Left cardiac atrium (tissue), 4 donors: Measurements from ENCODE around the gene TBPL1. TPM values are rescaled to one million over a fixed set of nuclear protein-coding genes. Genes with fewer than 3 reads are reported as not detected.

ENCODE experiments used
- ATAC-seq, 2 donors: fragments of 200-7000 bp; cut with Tn5 transposase; one replicate each; pipeline ENCODE4 v1.9.1; 2020; ENCODE audit warnings: mild to moderate bottlenecking in 2 of 2, moderate library complexity in 2 of 2
- DNase-seq: peaks from one replicate; pipeline ENCODE4 v3.0.0-alpha.2; 2020
- intact Hi-C, 2 donors: fragments of 100-400 bp; cut with DNase I; formaldehyde crosslinking; loops; one replicate each; pipeline versions ENCODE4 v1.14.1 to v1.15.1; 2022 to 2023
- total RNA-seq, 2 donors: library from RNA; stranded (reverse); fragmentation: NEBNext Ultra II Directional; extraction: Animal tissue kit (Norgen Biotek cat#: 25700); gene quantifications; one replicate each; pipeline ENCODE4 v1.2.1, GENCODE V29; 2021
- donor health status: DM: no; HTN: yes; CAD: no.
- donor health status: DM: no; HTN: yes; CAD: no; lungs with severe emphysema.
- donor health status: DM: yes; HTN: yes; CAD: no.
- donor health status: Dilated cardiomyopathy.

The TBPL1 gene
- total RNA-seq, 2 donors from 2014 or later, result 17.8 to 22.8 TPM

GRCh38 chr6:133951227-133951626 is 1.8 kb upstream of the TBPL1 start:
- intact Hi-C loops, result no loop called here
- no peak for ATAC-seq
- DNase-seq, result no peak

DNA sequence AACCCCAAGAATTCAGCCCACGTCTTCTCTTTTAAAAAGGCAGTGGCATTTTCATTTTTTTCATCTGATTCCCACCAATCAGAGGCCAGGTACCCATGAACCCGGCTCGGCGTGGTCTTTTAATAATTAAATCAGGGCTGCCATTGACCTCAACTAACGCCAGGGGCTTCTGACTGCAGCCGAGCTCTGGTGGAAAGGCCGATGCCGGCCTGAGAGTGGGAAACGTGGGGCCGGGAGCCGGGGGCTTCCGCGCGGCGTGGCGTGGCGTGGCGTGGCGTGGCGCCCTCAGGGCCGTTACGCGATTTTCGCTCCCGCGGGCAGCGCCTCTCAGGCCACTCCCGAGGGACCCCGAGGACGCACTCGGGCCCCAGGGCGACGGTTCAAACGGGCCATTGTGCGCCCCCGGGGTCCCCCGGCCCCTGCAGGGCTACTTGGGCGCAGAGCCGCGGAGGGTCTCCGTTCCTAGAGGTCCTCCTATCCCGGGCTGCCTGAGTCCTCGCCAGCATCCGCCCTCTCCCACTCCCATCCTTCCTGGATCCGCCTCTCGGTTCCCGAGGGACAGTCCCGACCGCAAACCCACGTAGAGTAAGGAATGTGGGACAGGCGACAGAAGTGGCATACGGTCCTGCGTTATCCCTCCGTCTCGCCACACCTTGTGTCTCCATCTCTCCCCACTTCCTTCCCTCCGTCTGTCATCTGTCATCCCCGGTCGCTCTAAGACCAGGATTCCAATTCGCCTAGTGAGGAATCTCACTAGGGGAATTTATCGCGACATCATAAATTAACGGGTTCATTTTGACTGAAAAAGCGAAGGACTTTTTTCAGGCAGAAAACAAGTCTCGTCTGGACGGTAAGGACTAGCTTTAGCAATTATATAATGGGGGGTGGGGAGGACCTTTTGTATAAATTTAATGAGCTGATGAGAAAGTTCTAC is 876 bp upstream of the TBPL1 start:
- ATAC-seq (peak; percentile 74 to 78), DNase-seq (peak; percentile 80)
- intact Hi-C loops, result no loop called here

DNA sequence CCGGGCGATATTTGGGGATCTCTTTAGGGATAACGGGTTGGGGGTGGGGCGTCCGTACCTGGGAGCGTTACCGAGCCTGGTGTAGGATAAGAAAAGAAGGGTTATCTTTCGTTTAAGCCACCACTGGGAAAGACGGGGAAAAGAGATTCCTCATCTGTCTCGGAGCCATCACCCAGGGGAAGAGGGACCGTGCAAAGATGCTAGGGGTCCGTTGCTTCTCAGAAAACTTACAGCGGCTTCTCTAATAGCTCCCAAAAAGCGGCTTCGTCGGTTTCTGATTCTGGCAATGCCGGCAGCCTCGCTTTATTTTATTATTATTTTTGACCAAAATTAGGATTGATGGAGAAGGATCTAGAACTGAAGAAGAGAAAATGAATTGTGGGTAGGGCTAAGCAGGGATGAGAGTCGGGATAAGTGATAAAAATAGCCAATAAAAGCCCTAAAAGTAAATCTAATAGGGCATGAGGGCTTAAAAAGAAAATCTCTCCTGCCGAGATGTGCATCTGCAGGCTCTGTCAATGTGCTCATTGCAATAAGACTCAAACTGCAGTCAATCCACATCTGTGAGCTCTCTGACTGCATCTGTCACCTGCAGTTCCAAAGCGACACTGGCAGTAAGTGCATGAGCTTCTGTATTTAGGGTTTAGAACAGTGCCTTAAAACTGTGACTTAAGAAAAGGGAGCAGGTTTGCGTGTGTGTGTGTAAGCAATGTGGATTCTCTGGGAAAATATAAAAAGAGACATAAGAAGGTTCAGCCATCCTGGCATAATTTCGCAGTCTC is 801 bp downstream of the TBPL1 start:
- ATAC-seq, result no peak
- intact Hi-C loops, result no loop called here
- DNase-seq, result no peak

DNA sequence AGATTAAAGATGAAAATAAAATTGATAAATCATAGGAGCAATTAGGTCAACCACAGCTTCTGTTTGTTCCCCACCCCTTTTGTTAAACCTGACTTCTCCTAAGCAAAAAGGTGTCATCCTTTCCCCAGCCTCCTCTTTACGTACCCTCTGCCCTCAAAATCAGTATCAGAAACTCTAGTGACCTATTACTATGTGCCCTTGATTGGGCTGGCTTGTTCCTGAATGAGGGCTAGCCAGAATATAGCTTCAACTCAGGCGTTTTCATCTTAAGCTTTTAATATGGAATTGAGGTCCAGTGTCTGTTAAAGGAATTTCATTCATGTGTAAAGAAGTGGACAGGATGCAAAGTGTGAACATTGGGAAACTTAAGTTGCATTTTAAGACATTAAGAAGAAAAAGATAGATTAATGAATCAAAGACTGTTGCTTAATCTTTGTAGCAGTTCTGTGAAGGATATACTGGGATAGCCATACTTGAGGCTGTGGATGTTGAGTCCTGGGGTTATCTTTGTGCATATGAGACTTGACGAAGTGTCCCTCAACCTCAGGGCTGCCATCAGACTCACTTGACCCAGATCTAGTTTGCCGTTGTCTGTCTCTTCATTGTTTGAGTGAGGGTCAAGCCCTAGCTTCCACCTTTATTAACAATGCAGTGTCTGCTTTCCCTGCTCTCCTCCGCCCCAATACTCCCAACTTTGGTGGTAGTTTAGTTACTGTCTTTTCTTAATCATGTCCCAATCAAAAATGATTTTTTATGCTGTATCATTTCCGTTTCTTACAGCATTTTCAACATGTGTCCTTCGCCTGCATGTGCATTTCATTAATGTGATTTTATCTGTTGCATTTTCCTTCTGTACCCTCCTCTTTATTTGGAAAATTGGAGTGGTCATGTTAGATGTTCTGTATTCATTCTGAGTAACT is 1.9 kb downstream of the TBPL1 start:
- DNase-seq (no peak), ATAC-seq (no peak)
- intact Hi-C loops, result no loop called here

- ATAC-seq (no peak), DNase-seq (no peak)
These were observed 2.8 kb downstream of the TBPL1 start for GRCh38 chr6:133955582-133956415.

DNA sequence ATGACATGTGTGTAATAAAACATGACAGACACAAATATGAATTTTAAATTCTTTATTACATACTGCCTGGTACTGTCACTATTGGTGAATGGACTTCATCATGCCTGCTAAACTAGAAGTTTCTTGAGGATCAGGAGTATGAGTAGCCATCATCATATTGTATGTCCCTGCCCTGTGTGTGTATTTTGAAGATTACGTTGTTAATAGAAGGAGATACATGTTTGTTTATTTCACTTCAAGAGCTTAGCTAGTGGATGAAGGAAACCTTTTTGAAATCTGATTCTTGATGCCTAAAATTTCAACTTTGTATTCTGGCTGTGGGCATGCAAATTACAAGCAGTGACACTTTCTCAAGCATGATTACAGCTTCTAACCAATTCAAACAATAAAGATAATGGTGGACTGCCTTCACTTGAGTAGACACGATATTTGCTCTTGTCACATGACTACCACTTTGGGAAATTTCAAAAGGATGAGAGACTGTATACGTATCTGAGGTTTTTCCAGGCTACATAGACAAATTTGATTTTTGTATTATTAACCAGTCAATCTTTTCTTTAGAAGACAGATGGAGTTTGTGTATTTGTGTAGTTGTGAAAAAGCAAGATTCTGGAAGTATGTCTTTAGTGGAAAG is 3.5 kb downstream of the TBPL1 start:
- DNase-seq, result no peak
- intact Hi-C loops, result no loop called here
- ATAC-seq, result no peak

More at GRCh38 chr6:133955582-133956415, 2.8 kb downstream of the TBPL1 start:
- intact Hi-C loops, result no loop called here

DNA sequence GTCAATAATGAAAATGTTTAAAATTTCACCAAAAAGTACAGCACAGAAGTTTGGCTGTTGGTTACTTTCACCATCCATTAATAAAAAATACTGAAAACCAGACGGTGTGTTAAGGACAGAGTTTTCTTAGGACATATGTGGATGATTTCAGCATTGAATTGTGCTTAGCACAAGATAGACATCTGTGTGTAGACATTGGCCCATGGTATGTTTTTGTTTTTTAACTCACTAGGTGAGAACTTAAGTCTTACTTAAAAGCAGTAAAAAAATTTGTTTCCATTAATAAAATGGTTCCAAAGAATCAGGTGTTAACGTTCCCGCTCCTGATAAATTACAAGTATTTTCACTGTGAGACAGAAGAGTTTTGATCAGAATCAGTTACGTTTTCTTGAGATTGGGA is 4.2 kb downstream of the TBPL1 start:
- DNase-seq (no peak), ATAC-seq (no peak)
- intact Hi-C loops, result no loop called here

GRCh38 chr6:133957780-133958242 is 4.8 kb downstream of the TBPL1 start:
- ATAC-seq, result no peak
- DNase-seq, result no peak

GRCh38 chr6:133958791-133959190 is 5.8 kb downstream of the TBPL1 start:
- intact Hi-C loops, result no loop called here
- DNase-seq (no peak), ATAC-seq (no peak)

More at GRCh38 chr6:133957780-133958242, 4.8 kb downstream of the TBPL1 start:
- intact Hi-C loops, result no loop called here

- no peak for ATAC-seq
- intact Hi-C loops, result no loop called here
These were observed 6.8 kb downstream of the TBPL1 start for GRCh38 chr6:133959667-133960368.

DNA sequence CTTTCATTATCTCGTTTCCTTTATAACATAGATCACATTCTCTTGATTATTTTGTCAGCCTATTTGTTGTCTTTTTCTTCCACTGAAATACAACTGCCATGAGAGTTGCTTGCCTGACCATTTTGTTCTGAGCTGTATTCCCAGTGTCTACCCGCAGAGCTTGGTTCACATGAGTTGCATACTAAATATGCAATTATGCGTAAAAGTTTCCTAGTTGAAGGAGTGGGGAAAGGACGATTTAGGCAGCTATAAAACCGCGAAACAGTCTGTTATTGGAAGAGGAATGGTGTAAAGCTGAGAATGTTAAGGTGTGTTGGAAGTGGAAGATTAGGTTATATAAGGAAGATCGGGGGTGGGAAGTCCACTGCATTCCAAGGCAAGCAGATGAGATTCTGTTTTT is 8.8 kb downstream of the TBPL1 start:
- no peak for DNase-seq
- no peak for ATAC-seq
- intact Hi-C loops, result no loop called here

More at GRCh38 chr6:133959667-133960368, 6.8 kb downstream of the TBPL1 start:
- DNase-seq, result no peak

DNA sequence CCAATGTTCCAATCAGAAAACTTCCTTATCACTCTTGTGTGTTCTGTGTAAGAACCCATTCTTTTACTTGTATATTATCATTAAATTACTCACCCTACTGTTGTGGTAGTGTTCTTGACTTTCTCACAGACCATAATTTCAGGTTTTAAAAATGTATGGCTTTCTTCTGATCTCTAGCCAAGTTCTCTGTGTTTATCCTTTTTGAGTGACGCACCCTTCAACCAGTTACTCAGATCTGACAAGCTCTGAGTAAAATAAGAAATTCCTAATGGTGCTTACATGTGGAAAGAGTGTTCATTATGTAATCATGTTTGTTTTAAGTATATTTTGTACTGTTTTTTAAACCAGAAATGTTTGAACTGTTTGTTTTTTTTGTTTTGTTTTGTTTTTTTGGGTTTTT is 11.0 kb downstream of the TBPL1 start:
- no peak for DNase-seq
- no peak for ATAC-seq
- intact Hi-C loops, result no loop called here

DNA sequence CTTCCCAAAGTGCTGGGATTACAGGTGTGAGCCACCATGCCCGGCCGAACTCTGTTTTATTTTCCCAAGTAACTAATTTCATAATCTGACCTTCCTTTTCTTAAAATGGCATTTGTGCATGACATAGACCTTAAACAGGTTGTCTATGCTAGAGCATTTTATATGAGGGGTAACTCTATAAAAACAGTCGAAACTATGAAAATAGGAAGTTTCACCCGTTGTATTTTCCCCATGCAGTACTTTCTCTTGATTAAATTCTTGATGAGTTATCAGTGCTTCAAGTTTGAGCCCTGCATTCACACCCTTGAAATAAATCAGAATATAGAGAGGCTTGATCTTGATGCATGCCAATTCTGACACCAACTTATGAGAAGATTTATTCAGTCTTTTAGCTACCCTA is 11.7 kb downstream of the TBPL1 start:
- intact Hi-C loops, result no loop called here
- ATAC-seq (no peak), DNase-seq (no peak)

DNA sequence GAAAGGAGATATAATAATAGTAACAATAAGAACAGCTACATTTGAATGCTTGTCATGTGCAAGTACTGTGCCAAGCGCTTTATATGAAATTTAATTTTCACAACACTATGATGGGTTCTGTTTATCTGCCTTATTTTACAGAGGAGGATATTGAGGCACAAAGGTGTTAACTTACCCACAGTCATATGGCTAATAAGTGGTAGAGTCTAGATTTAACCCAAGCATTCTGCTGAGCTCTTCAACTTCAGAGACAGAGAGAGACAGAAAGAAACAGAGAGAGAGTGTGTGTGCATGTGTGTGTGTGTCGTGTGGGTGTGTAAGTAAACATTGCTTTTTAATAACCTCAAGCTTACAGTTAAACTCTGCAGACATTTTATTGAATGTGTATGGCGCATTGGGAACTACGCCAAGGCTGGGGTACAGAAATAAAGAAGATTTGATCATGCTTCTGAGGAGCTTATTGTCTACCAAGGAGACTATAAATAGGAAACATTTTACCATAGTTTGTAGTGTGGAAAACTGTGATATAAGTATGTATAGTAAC is 12.9 kb downstream of the TBPL1 start:
- DNase-seq (no peak), ATAC-seq (no peak)
- intact Hi-C loops, result no loop called here

GRCh38 chr6:133966654-133967329 is 13.8 kb downstream of the TBPL1 start:
- intact Hi-C loops, result no loop called here
- DNase-seq, result no peak
- no peak for ATAC-seq

GRCh38 chr6:133967347-133967746 is 14.3 kb downstream of the TBPL1 start:
- DNase-seq (no peak), ATAC-seq (no peak)
- intact Hi-C loops, result no loop called here
